Fibroblast of lung (primary cell): ENCODE measurements around the gene SLC6A12. TPM values are rescaled to one million over a fixed set of nuclear protein-coding genes. Genes with fewer than 3 reads are reported as not detected.

Experiments
- DNase-seq, 2 donors: peaks; one replicate each; pipeline versions ENCODE4 v3.0.0 to v3.0.0-alpha.2; 2010; ENCODE audit warnings: low read depth in 2 of 2
- H2AFZ ChIP-seq: 2 replicates; pipeline ENCODE4 v1.5.1; 2012; ENCODE audit warnings: low read length, control low read depth, inconsistent platforms
- H3K27ac ChIP-seq: 2 replicates; pipeline ENCODE4 v1.5.1; 2011; ENCODE audit warnings: low read length, control low read depth; ENCODE audit not compliant: insufficient read depth
- H3K27me3 ChIP-seq: 2 replicates; pipeline ENCODE4 v1.5.1; 2011; ENCODE audit warnings: mild to moderate bottlenecking, low read length; ENCODE audit not compliant: control insufficient read depth, insufficient read depth
- H3K36me3 ChIP-seq: 2 replicates; pipeline ENCODE4 v1.5.1; 2011; ENCODE audit warnings: low read length; ENCODE audit not compliant: control insufficient read depth, insufficient read depth
- H3K4me1 ChIP-seq: 2 replicates; pipeline ENCODE4 v1.5.1; 2011; ENCODE audit warnings: low read length; ENCODE audit not compliant: control insufficient read depth, insufficient read depth; ENCODE audit errors: extremely low read depth
- H3K4me2 ChIP-seq: 2 replicates; pipeline ENCODE4 v1.5.1; 2011; ENCODE audit warnings: low read length, control low read depth; ENCODE audit not compliant: insufficient read depth; ENCODE audit errors: extremely low read depth
- H3K4me3 ChIP-seq, 4 experiments: fragments of 200-600 bp in 1 of 4; sonication (generic) in 1 of 4; replicated peaks in 1 of 4; 2 replicates each; pipeline ENCODE4 v1.5.1; 2011 to 2016; ENCODE audit warnings: low read length in 4 of 4, low read depth in 3 of 4, mild to moderate bottlenecking in 3 of 4, control low read depth in 2 of 4, inconsistent platforms in 1 of 4, mixed read lengths in 1 of 4; ENCODE audit not compliant: insufficient read depth in 1 of 4; ENCODE audit errors: control extremely low read depth in 1 of 4
- H3K79me2 ChIP-seq: 2 replicates; pipeline ENCODE4 v1.5.1; 2012; ENCODE audit warnings: mild to moderate bottlenecking, low read length, inconsistent platforms; ENCODE audit not compliant: control insufficient read depth, insufficient read depth
- H3K9ac ChIP-seq: 2 replicates; pipeline ENCODE4 v1.5.1; 2011; ENCODE audit warnings: mild to moderate bottlenecking, low read length, control low read depth; ENCODE audit not compliant: insufficient read depth
- H3K9me3 ChIP-seq: 2 replicates; pipeline ENCODE4 v1.5.1; 2012; ENCODE audit warnings: low read depth, low read length; ENCODE audit not compliant: control insufficient read depth, insufficient read depth
- H4K20me1 ChIP-seq: 2 replicates; pipeline ENCODE4 v1.5.1; 2011; ENCODE audit warnings: low read length; ENCODE audit not compliant: control insufficient read depth, insufficient read depth; ENCODE audit errors: extremely low read depth
- EZH2 ChIP-seq: IDR thresholded peaks from 2 replicates; pipeline ENCODE4 v1.5.1; 2012; ENCODE audit warnings: low read length, control low read depth, mild to moderate bottlenecking; ENCODE audit errors: missing control alignments
- polyA plus RNA-seq, 2 donors: library from polyadenylated mRNA; depleted of rRNA in 1 of 2; stranded (reverse) in 1 of 2; unstranded in 1 of 2; fragments of >200 nt; gene quantifications; 2 replicates each; pipeline ENCODE4 v1.2.1, GENCODE V29; 2011 to 2012; ENCODE audit warnings: missing spikeins in 1 of 2
- total RNA-seq: library from RNA; depleted of rRNA; stranded (reverse); fragments of >200 nt; gene quantifications from 2 replicates; pipeline ENCODE4 v1.2.1, GENCODE V29; 2014
- TF ChIP-seq, protein P1 (sequence below), 2 donors: IDR thresholded peaks in 1 of 2; conservative IDR thresholded peaks in 1 of 2; 1 replicate in 1 of 2; 2 replicates in 1 of 2; pipeline ENCODE4 v1.5.1; 2011 to 2012; ENCODE audit warnings: low read length in 2 of 2, control low read depth in 1 of 2, inconsistent platforms in 1 of 2, low read depth in 1 of 2, mild to moderate bottlenecking in 1 of 2

SLC6A12 gene
- total and polyA plus RNA-seq, 2 donors (not counting 1 experiment from before 2014, with no cell fraction given): not detected

GRCh38 chr12:179885-180284 lies 34.1 kb downstream of the SLC6A12 start:
- no peak overlapping the region for H3K4me3 ChIP-seq
- H3K4me1 ChIP-seq: peaks cover 21% of the 10 kb centered on the region
- H2AFZ ChIP-seq: no peak overlapping the region
- H3K4me2 ChIP-seq: no peak overlapping the region
- no peaks in the 10 kb centered on the region for H3K79me2 ChIP-seq
- no peaks in the 10 kb centered on the region for H3K9me3 ChIP-seq
- H4K20me1 ChIP-seq: no peaks in the 10 kb centered on the region
- H3K36me3 ChIP-seq: no peaks in the 10 kb centered on the region
- no peaks in the 10 kb centered on the region for H3K27me3 ChIP-seq
- H3K9ac ChIP-seq: no peak overlapping the region
- TF ChIP-seq EZH2: no peak
- TF ChIP-seq, protein P1, sequence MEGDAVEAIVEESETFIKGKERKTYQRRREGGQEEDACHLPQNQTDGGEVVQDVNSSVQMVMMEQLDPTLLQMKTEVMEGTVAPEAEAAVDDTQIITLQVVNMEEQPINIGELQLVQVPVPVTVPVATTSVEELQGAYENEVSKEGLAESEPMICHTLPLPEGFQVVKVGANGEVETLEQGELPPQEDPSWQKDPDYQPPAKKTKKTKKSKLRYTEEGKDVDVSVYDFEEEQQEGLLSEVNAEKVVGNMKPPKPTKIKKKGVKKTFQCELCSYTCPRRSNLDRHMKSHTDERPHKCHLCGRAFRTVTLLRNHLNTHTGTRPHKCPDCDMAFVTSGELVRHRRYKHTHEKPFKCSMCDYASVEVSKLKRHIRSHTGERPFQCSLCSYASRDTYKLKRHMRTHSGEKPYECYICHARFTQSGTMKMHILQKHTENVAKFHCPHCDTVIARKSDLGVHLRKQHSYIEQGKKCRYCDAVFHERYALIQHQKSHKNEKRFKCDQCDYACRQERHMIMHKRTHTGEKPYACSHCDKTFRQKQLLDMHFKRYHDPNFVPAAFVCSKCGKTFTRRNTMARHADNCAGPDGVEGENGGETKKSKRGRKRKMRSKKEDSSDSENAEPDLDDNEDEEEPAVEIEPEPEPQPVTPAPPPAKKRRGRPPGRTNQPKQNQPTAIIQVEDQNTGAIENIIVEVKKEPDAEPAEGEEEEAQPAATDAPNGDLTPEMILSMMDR (conservative IDR thresholded peaks at IDR 0.05 in 1 of 2, IDR thresholded peaks at IDR 0.05 in 1 of 2; ENCODE audit: low read depth in 1 of 2, low read length in 2 of 2): no peak
- DNase-seq: no peak
- no peak overlapping the region for H3K27ac ChIP-seq

GRCh38 chr12:179131-179884 lies 34.6 kb downstream of the SLC6A12 start:
- peaks cover 21% of the 10 kb centered on the region for H3K4me1 ChIP-seq
- no peak for TF ChIP-seq EZH2
- TF ChIP-seq, protein P1 (conservative IDR thresholded peaks at IDR 0.05 in 1 of 2, IDR thresholded peaks at IDR 0.05 in 1 of 2; ENCODE audit: low read depth in 1 of 2, low read length in 2 of 2): no peak
- H3K79me2 ChIP-seq: no peaks in the 10 kb centered on the region
- H2AFZ ChIP-seq: no peak overlapping the region
- no peak overlapping the region for H3K9ac ChIP-seq
- no peak overlapping the region for H3K4me3 ChIP-seq
- no peaks in the 10 kb centered on the region for H3K36me3 ChIP-seq
- H3K27me3 ChIP-seq: no peaks in the 10 kb centered on the region
- H4K20me1 ChIP-seq: no peaks in the 10 kb centered on the region
- no peak overlapping the region for H3K4me2 ChIP-seq
- H3K9me3 ChIP-seq: no peaks in the 10 kb centered on the region
- DNase-seq: no peak
- no peak overlapping the region for H3K27ac ChIP-seq

DNA sequence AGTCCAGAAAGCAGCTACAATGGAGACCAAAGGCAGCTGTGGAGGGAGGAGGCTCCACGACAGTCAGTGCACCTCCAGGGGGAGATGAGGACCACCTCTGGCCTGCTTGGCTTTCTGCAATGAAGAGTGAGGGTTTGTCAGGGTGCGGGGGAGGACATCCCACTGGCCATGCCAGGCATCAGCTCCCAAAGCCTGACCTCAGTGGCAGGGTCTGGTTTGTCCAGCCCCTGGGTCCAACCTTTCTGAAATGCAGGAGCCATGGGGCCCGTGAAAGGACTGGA lies 35.2 kb downstream of the SLC6A12 start:
- H3K79me2 ChIP-seq: no peaks in the 10 kb centered on the region
- no peaks in the 10 kb centered on the region for H3K36me3 ChIP-seq
- peaks cover 21% of the 10 kb centered on the region for H3K4me1 ChIP-seq
- no peak overlapping the region for H3K9ac ChIP-seq
- no peaks in the 10 kb centered on the region for H3K9me3 ChIP-seq
- DNase-seq: no peak
- no peaks in the 10 kb centered on the region for H4K20me1 ChIP-seq
- peaks cover 2% of the 10 kb centered on the region for H3K27me3 ChIP-seq
- no peak for TF ChIP-seq EZH2
- TF ChIP-seq, protein P1 (conservative IDR thresholded peaks at IDR 0.05 in 1 of 2, IDR thresholded peaks at IDR 0.05 in 1 of 2; ENCODE audit: low read depth in 1 of 2, low read length in 2 of 2): no peak
- no peak overlapping the region for H3K4me3 ChIP-seq
- no peak overlapping the region for H2AFZ ChIP-seq
- H3K4me2 ChIP-seq: no peak overlapping the region
- H3K27ac ChIP-seq: no peak overlapping the region
